K562 (cell line): ENCODE results near the gene HTR4. TPM values are rescaled to one million over a fixed set of nuclear protein-coding genes. Genes with fewer than 3 reads are reported as not detected.

Source experiments
- CBX3 ChIP-seq, 2 experiments: IDR thresholded peaks; 1 replicate in 1 of 2; 2 replicates in 1 of 2; pipeline ENCODE4 v1.6.1; 2012; ENCODE audit warnings: inconsistent platforms in 2 of 2, low read length in 2 of 2, borderline replicate concordance in 1 of 2, control low read depth in 1 of 2
- ETV5 ChIP-seq: sonication (generic); formaldehyde crosslinking; IDR thresholded peaks from 2 replicates; pipeline ENCODE4 v1.4.0; 2020; ENCODE audit warnings: low read depth, mild to moderate bottlenecking, missing genetic modification reagents
- EWSR1 ChIP-seq: fragments of 450-650 bp; IDR thresholded peaks from 2 replicates; pipeline ENCODE4 v1.6.1; 2018; ENCODE audit warnings: borderline replicate concordance, mild to moderate bottlenecking, low read depth, moderate library complexity; ENCODE audit not compliant: partially characterized antibody
- LEF1 ChIP-seq: fragments of 450-650 bp; IDR thresholded peaks from 2 replicates; pipeline ENCODE4 v1.6.1; 2016; ENCODE audit warnings: mild to moderate bottlenecking
- MCM3 ChIP-seq: fragments of 450-650 bp; IDR thresholded peaks from 2 replicates; pipeline ENCODE4 v1.6.1; 2016
- NR1H2 ChIP-seq: sonication (generic); formaldehyde crosslinking; IDR thresholded peaks from 2 replicates; pipeline ENCODE4 v1.4.0; 2020; ENCODE audit warnings: mild to moderate bottlenecking, missing genetic modification reagents
- NR2F6 ChIP-seq: fragments of 450-650 bp; formaldehyde crosslinking; IDR thresholded peaks from 2 replicates; pipeline ENCODE4 v1.4.0; 2020; ENCODE audit warnings: mild to moderate bottlenecking
- RBM17 ChIP-seq: fragments of 200-400 bp; formaldehyde crosslinking; IDR thresholded peaks from 2 replicates; pipeline ENCODE4 v1.6.1; 2017; ENCODE audit warnings: low read depth, mild to moderate bottlenecking, low read length, borderline replicate concordance
- RREB1 ChIP-seq: fragments of 250-450 bp; sonication (Bioruptor Pico); IDR thresholded peaks from 2 replicates; pipeline ENCODE4 v1.4.0; 2020
- SREBF2 ChIP-seq: sonication (generic); formaldehyde crosslinking; IDR thresholded peaks from 2 replicates; pipeline ENCODE4 v1.4.0; 2020; ENCODE audit warnings: mild to moderate bottlenecking, missing genetic modification reagents
- TCF7 ChIP-seq: sonication (generic); IDR thresholded peaks from 2 replicates; pipeline ENCODE4 v1.6.1; 2016; ENCODE audit warnings: antibody characterized with exemption, borderline replicate concordance
- TRIM24 ChIP-seq, 2 experiments: fragments of 450-650 bp; IDR thresholded peaks; 2 replicates each; pipeline ENCODE4 v1.6.1; 2016
- ZBTB49 ChIP-seq: sonication (generic); formaldehyde crosslinking; IDR thresholded peaks from 2 replicates; pipeline ENCODE4 v1.8.0; 2022; ENCODE audit warnings: missing genetic modification reagents, mild to moderate bottlenecking, borderline replicate concordance
- polyA plus RNA-seq, 8 experiments: library from polyadenylated mRNA; depleted of rRNA in 4 of 8; stranded (reverse) in 5 of 8; unstranded in 3 of 8; fragments of >200 nt; fragmentation: Nextera tagmentation in 2 of 8; fragmentation: Illumina TruSeq in 1 of 8; extraction: Ambion mirVana in 2 of 8; extraction: Trizol in 1 of 8; gene quantifications; 2 replicates each; pipeline versions ENCODE4 v1.2.1 to v1.2.3, GENCODE V29; 2011 to 2014; ENCODE audit warnings: inconsistent platforms in 1 of 8, missing spikeins in 1 of 8
- total RNA-seq, 7 experiments: library from RNA; depleted of rRNA in 6 of 7; stranded (reverse); fragments of >200 nt in 6 of 7; fragmentation: Illumina TruSeq in 2 of 7; extraction: Trizol in 2 of 7; gene quantifications; 2 replicates each; pipeline versions ENCODE4 v1.2.1 to v1.2.3, GENCODE V29; 2011 to 2021; ENCODE audit warnings: low replicate concordance in 1 of 7
- TF ChIP-seq, protein P1 (sequence below): fragments of 450-650 bp; IDR thresholded peaks from 2 replicates; pipeline ENCODE4 v1.6.1; 2018; ENCODE audit not compliant: partially characterized antibody
- TF ChIP-seq, protein P2 (sequence below): fragments of 250-450 bp; sonication (Bioruptor Pico); IDR thresholded peaks from 2 replicates; pipeline ENCODE4 v1.8.0; 2022; ENCODE audit warnings: moderate library complexity, mild to moderate bottlenecking, inconsistent platforms

Gene HTR4
- total and polyA plus RNA-seq, 9 of the 15 experiments (the other 6 are each of a cell fraction or from before 2014, with no cell fraction given) = 0.13 TPM; not detected in 8

DNA sequence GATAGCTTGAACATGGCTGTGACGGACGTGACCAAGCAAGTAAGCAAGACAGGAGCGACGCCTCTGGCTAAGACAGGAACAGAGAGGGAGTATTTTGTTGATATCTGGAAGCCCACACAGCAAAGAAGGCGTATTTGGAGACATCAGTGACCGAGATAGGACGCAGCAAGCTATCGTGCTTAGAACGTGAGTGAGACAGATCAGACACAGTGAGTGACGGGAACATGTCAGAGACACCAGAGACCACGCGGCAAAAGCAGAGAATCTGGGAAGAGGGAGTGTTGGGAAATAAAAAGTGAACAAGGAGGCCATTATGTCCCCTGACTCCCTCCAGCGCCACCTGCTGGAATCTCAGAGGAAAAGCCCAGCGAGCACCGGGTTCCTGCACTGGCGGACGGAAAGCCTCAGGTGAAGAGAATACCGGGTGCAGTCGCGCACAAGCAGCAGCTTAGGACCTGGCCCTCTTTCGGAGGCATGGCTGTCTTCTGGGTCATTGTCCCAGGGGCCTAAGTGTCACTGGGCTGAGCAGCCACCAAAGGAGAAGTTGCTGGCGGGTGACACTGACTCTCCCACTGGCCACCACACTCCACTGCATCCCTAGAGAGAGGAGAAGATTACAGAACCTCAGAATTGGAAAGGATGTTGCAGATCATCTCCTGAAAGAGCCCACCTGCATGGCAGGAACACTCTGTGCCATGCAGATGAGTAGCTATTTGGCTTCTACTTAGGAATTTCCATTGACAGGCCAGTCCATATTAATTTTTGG lies 171.4 kb downstream of the HTR4 start (continued):
- TF ChIP-seq SREBF2 (no peak), EWSR1 (no peak), LEF1 (no peak), TRIM24 (IDR thresholded peaks at IDR 0.05) (0 out of 4 replicates have a peak, but pooled peaks of 1 of the 2 experiments have one; percentile 27), MCM3 (no peak), RBM17 (no peak), ETV5 (CRISPR knock-in tag) (no peak; the same call in 1 of the 2 replicates), RREB1 (no peak), NR2F6 (CRISPR knock-in tag) (no peak), NR1H2 (no peak), TCF7 (no peak), CBX3 (IDR thresholded peaks at IDR 0.05; ENCODE audit: borderline replicate concordance in 1 of 2, low read length in 2 of 2) (0 out of 3 replicates have a peak, but pooled peaks of 1 of the 2 experiments have one; percentile 16), ZBTB49 (CRISPR knock-in tag) (no peak)
- TF ChIP-seq, protein P1, sequence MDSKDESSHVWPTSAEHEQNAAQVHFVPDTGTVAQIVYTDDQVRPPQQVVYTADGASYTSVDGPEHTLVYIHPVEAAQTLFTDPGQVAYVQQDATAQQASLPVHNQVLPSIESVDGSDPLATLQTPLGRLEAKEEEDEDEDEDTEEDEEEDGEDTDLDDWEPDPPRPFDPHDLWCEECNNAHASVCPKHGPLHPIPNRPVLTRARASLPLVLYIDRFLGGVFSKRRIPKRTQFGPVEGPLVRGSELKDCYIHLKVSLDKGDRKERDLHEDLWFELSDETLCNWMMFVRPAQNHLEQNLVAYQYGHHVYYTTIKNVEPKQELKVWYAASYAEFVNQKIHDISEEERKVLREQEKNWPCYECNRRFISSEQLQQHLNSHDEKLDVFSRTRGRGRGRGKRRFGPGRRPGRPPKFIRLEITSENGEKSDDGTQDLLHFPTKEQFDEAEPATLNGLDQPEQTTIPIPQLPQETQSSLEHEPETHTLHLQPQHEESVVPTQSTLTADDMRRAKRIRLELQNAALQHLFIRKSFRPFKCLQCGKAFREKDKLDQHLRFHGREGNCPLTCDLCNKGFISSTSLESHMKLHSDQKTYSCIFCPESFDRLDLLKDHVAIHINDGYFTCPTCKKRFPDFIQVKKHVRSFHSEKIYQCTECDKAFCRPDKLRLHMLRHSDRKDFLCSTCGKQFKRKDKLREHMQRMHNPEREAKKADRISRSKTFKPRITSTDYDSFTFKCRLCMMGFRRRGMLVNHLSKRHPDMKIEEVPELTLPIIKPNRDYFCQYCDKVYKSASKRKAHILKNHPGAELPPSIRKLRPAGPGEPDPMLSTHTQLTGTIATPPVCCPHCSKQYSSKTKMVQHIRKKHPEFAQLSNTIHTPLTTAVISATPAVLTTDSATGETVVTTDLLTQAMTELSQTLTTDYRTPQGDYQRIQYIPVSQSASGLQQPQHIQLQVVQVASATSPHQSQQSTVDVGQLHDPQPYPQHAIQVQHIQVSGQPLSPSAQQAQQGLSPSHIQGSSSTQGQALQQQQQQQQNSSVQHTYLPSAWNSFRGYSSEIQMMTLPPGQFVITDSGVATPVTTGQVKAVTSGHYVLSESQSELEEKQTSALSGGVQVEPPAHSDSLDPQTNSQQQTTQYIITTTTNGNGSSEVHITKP = no peak
- TF ChIP-seq, protein P2, sequence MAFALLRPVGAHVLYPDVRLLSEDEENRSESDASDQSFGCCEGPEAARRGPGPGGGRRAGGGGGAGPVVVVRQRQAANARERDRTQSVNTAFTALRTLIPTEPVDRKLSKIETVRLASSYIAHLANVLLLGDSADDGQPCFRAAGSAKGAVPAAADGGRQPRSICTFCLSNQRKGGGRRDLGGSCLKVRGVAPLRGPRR (CRISPR knock-in tag) = no peak
